Bronchus fibroblast of lung (primary cell): ENCODE measurements around the gene KIF5C. TPM values are rescaled to one million over a fixed set of nuclear protein-coding genes. Genes with fewer than 3 reads are reported as not detected.

Experiments used
- total RNA-seq: library from RNA; depleted of rRNA; stranded (reverse); fragments of >200 nt; gene quantifications from 2 replicates; pipeline ENCODE4 v1.2.3, GENCODE V29; 2015

Gene KIF5C
- total RNA-seq, result 0.45 and 0.50 TPM in 2 replicates

GRCh38 chr2:148874868-148875341, at the start of gene KIF5C:
Gene KIF5C (plus strand): TSS chr2:148875227. CDS start chr2:148875618, 391 bp downstream.

GRCh38 chr2:149038442-149039212, 163.6 kb downstream of the KIF5C start, which contains the start of gene LYPD6B:
Gene LYPD6B (plus strand): TSS chr2:149038699. CDS start chr2:149130949, 92,250 bp downstream.

Other genes starting within 250 kb of the KIF5C start
- gene EPC2, start 230.5 kb upstream of the KIF5C start, total RNA-seq, result 8.6 and 9.8 TPM in 2 replicates
- gene LYPD6B, start 163.5 kb downstream of the KIF5C start, total RNA-seq, result under 0.01 TPM in 1 of 2 replicates, not detected in the other